Measurements from ENCODE around the gene PGF. TPM values are rescaled to one million over a fixed set of nuclear protein-coding genes. Genes with fewer than 3 reads are reported as not detected.

Gene PGF
- total RNA-seq, 4 donors from 2014 or later: 3.5 to 10.5 (median 7.9) TPM

DNA sequence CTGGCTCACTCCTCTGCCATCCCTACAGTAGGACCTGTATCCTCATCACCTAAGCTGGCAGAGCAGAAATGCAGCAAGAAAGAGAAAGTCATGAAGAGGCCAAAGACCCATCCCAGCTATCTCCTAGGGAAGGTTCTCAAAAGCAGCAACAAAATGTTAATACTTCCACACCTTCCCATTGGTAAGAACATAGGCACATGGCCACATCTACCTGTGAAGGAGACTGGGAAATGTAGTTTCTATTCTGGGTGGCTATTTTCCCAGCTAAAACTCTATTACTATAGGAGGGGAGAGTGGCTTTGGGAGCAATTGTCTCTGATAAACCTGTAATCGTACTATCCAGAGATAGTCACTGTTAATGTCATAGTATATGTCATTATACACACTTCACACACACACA lies 33.6 kb upstream of the PGF start:
- DNase-seq (ENCODE audit: low spot score in 2 of 2): no peak
- Histone ChIP-seq H3K27ac (no peak overlapping the region), H3K4me3 (no peak overlapping the region), H3K27me3 (no peaks in the 10 kb centered on the region), H3K4me1 (no peaks in the 10 kb centered on the region), H3K9me3 (no peaks in the 10 kb centered on the region), H3K36me3 (no peaks in the 10 kb centered on the region)
- WGBS: 100% methylated on average over 1 of the region's 1 CpG
- TF ChIP-seq POLR2AphosphoS5 (IDR thresholded peaks at IDR 0.05) (no peak), EP300 (IDR thresholded peaks at IDR 0.05) (no peak), POLR2A (IDR thresholded peaks at IDR 0.05) (no peak)
- TF ChIP-seq, protein P1, sequence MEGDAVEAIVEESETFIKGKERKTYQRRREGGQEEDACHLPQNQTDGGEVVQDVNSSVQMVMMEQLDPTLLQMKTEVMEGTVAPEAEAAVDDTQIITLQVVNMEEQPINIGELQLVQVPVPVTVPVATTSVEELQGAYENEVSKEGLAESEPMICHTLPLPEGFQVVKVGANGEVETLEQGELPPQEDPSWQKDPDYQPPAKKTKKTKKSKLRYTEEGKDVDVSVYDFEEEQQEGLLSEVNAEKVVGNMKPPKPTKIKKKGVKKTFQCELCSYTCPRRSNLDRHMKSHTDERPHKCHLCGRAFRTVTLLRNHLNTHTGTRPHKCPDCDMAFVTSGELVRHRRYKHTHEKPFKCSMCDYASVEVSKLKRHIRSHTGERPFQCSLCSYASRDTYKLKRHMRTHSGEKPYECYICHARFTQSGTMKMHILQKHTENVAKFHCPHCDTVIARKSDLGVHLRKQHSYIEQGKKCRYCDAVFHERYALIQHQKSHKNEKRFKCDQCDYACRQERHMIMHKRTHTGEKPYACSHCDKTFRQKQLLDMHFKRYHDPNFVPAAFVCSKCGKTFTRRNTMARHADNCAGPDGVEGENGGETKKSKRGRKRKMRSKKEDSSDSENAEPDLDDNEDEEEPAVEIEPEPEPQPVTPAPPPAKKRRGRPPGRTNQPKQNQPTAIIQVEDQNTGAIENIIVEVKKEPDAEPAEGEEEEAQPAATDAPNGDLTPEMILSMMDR (IDR thresholded peaks at IDR 0.05): no peak

DNA sequence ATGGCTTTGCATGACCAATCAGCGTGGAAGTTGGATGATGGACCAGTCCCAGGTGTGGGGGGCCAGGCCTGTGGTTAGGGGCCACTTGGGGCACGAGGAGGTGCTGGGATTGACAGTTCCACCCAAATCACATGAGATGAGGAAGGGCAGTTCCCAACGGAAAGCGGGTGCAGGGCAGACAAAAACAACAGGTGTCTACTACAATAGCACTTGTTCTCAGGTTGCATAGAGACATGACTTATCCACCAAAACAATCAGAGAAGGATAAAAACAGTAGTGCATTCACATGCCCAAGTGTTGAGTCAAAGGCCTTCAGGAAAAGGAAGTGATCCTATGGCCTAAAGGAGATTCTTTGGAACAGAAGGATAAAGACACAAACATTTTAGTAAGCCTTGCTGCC lies 32.7 kb upstream of the PGF start:
- no peaks in the 10 kb centered on the region for H3K9me3 ChIP-seq
- TF ChIP-seq, protein P1 (IDR thresholded peaks at IDR 0.05): no peak
- TF ChIP-seq POLR2AphosphoS5 (IDR thresholded peaks at IDR 0.05) (no peak), POLR2A (IDR thresholded peaks at IDR 0.05) (no peak), EP300 (IDR thresholded peaks at IDR 0.05) (no peak)
- H3K36me3 ChIP-seq: no peaks in the 10 kb centered on the region
- no peak overlapping the region for H3K27ac ChIP-seq
- WGBS: 78% methylated on average over 4 of the region's 4 CpGs
- H3K4me1 ChIP-seq: no peaks in the 10 kb centered on the region
- DNase-seq (ENCODE audit: low spot score in 2 of 2): no peak
- no peaks in the 10 kb centered on the region for H3K27me3 ChIP-seq
- no peak overlapping the region for H3K4me3 ChIP-seq

DNA sequence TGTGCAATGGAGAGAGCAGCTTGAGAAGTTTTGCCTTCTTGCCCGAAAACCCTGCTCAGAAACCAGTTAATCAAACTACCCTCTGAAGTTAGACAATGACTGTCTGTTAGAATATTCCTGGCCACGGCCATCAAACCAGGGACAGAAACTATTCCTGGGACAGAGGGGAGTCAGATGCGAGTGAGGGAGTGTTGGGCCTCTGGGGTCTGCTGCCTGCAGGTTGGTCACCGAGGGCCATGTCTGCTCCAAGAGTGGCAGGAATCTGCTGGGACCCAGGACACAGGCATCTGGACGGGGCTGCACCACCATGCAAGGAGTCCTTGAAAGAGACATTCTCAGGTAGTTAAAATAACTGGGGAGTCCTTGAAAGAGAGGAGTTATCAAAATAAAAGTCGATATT lies 30.4 kb upstream of the PGF start:
- 87% methylated on average over 6 of the region's 6 CpGs for WGBS
- H3K9me3 ChIP-seq: no peaks in the 10 kb centered on the region
- H3K27ac ChIP-seq: no peak overlapping the region
- no peak overlapping the region for H3K4me3 ChIP-seq
- peaks cover 14% of the 10 kb centered on the region for H3K4me1 ChIP-seq
- no peaks in the 10 kb centered on the region for H3K27me3 ChIP-seq
- H3K36me3 ChIP-seq: no peaks in the 10 kb centered on the region
- no peak for DNase-seq (ENCODE audit: low spot score in 2 of 2)
- TF ChIP-seq, protein P1 (IDR thresholded peaks at IDR 0.05): no peak
- TF ChIP-seq EP300 (IDR thresholded peaks at IDR 0.05) (no peak), POLR2AphosphoS5 (IDR thresholded peaks at IDR 0.05) (no peak), POLR2A (IDR thresholded peaks at IDR 0.05) (no peak)

DNA sequence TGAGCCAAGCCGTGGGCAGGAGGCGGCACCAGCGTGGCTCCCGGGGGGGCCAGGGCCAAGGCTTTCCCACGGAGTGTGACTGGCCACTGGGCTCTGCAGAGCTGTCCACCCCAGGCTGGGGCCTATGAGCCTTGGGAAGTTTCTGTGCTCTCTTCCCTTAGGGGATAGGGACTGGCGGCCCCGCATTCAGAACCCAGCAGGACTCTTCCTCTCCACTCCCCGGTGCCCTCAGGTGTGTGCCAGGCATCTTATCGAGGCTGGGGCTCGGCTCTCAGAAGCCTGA lies 29.6 kb upstream of the PGF start:
- H3K36me3 ChIP-seq: no peaks in the 10 kb centered on the region

DNA sequence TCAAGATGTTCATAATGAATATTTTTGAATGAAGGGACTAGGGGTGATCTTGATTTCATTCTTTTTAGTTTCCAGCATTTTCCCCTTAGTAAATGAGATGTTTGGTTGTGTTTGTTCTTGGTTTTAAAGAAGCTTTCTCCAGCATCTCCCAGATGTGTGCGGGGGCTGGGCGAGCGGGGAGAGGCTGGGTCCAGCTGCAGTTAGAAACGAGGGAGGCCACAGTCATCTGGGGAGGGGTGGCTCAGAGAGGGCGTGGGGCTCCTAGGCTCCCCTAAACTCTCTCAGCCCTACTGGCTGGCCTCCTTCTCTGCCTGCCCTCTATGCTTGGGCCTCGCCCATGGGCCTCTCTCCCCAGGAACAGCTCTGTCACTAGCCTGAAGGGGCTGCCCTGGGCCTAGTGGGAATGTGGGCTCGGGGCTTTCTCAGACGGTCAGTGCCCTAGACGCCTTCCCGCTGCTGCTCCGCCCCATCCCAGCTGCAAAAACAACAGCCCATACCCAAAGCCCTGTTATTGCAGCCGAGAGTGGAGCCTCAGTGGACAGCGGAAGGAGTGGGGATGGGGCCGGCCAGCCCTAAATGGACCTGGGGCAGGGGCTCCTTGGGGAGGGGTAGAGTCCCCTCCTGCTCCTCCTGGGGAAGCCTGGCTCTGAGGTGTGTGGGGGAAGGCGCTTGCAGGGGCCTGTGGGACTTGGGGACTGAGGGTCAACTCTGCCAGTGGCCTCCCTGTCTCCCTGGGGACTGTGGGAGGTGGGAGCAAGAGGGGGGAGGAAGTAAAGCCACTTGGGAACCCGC lies 29.0 kb upstream of the PGF start:
- no peak for DNase-seq (ENCODE audit: low spot score in 2 of 2)

More for the DNA sequence above, 29.6 kb upstream of the PGF start:
- DNase-seq (ENCODE audit: low spot score in 2 of 2): no peak
- Histone ChIP-seq H3K4me3 (no peak overlapping the region), H3K9me3 (no peaks in the 10 kb centered on the region), H3K27me3 (no peaks in the 10 kb centered on the region), H3K4me1 (peaks cover 21% of the 10 kb centered on the region), H3K27ac (no peak overlapping the region)
- TF ChIP-seq, protein P1 (IDR thresholded peaks at IDR 0.05): no peak
- TF ChIP-seq EP300 (IDR thresholded peaks at IDR 0.05) (no peak), POLR2AphosphoS5 (IDR thresholded peaks at IDR 0.05) (no peak), POLR2A (IDR thresholded peaks at IDR 0.05) (no peak)
- 80% methylated on average over 2 of the region's 10 CpGs for WGBS

More for the DNA sequence above, 29.0 kb upstream of the PGF start:
- Histone ChIP-seq H3K27me3 (no peaks in the 10 kb centered on the region), H3K4me3 (no peak overlapping the region), H3K4me1 (peaks cover 26% of the 10 kb centered on the region), H3K36me3 (no peaks in the 10 kb centered on the region), H3K9me3 (no peaks in the 10 kb centered on the region), H3K27ac (no peak overlapping the region)
- WGBS: 88% methylated on average over 13 of the region's 16 CpGs
- no peak for TF ChIP-seq POLR2A (IDR thresholded peaks at IDR 0.05)
- TF ChIP-seq, protein P1 (IDR thresholded peaks at IDR 0.05): no peak
- no peak for TF ChIP-seq POLR2AphosphoS5 (IDR thresholded peaks at IDR 0.05)
- no peak for TF ChIP-seq EP300 (IDR thresholded peaks at IDR 0.05)
